Natural killer cell (primary cell): Measurements from ENCODE around the gene NSG2. TPM values are rescaled to one million over a fixed set of nuclear protein-coding genes. Genes with fewer than 3 reads are reported as not detected.

ENCODE experiments used
- ATAC-seq, 3 donors: fragments of 150-1000 bp in 2 of 3; fragments of 200-7000 bp in 1 of 3; cut with Tn5 transposase; 1 replicate in 1 of 3; 2 replicates in 2 of 3; pipeline ENCODE4 v1.10.0; 2021; ENCODE audit warnings: mild to moderate bottlenecking in 2 of 3, moderate library complexity in 2 of 3
- DNase-seq, 2 donors: peaks; one replicate each; pipeline versions ENCODE4 v3.0.0 to v3.0.0-alpha.2; 2013 to 2021; ENCODE audit warnings: mixed read lengths in 1 of 2
- H3K27ac ChIP-seq: one replicate; pipeline ENCODE4 v1.5.1; 2013; ENCODE audit warnings: mild to moderate bottlenecking, low read length
- H3K27me3 ChIP-seq: one replicate; pipeline ENCODE4 v1.6.1; 2013; ENCODE audit warnings: low read length; ENCODE audit not compliant: control insufficient read depth, insufficient read depth
- H3K36me3 ChIP-seq: one replicate; pipeline ENCODE4 v1.6.1; 2013; ENCODE audit warnings: low read length; ENCODE audit not compliant: control insufficient read depth, insufficient read depth
- H3K4me1 ChIP-seq: one replicate; pipeline ENCODE4 v1.6.1; 2013; ENCODE audit warnings: low read length; ENCODE audit not compliant: control insufficient read depth, insufficient read depth
- H3K4me3 ChIP-seq: one replicate; pipeline ENCODE4 v1.5.1; 2013; ENCODE audit warnings: low read length
- H3K9me3 ChIP-seq: one replicate; pipeline ENCODE4 v1.6.1; 2013; ENCODE audit warnings: low read length; ENCODE audit not compliant: control insufficient read depth, insufficient read depth
- H3K27ac Mint-ChIP-seq, 2 donors: one replicate each; pipeline ENCODE4 v1.8.0; 2022; ENCODE audit warnings: mild to moderate bottlenecking in 2 of 2, mixed read lengths in 2 of 2, moderate library complexity in 1 of 2
- H3K27me3 Mint-ChIP-seq, 2 donors: one replicate each; pipeline ENCODE4 v1.8.0; 2022; ENCODE audit warnings: low read depth in 2 of 2, mixed read lengths in 2 of 2
- H3K36me3 Mint-ChIP-seq: one replicate; pipeline ENCODE4 v1.8.0; 2022; ENCODE audit warnings: mixed read lengths
- H3K4me1 Mint-ChIP-seq, 2 donors: one replicate each; pipeline ENCODE4 v1.8.0; 2022; ENCODE audit warnings: mixed read lengths in 2 of 2
- H3K4me3 Mint-ChIP-seq: one replicate; pipeline ENCODE4 v1.8.0; 2022; ENCODE audit warnings: mild to moderate bottlenecking, moderate library complexity, mixed read lengths
- H3K9me3 Mint-ChIP-seq, 2 donors: one replicate each; pipeline ENCODE4 v1.8.0; 2022; ENCODE audit warnings: mixed read lengths in 2 of 2
- WGBS: methylation state at CpG from one replicate; pipeline ENCODE4 v1.1.7; 2013; ENCODE audit warnings: missing lambda C conversion rate; ENCODE audit not compliant: insufficient coverage; 5-methylcytosine and 5-hydroxymethylcytosine counted together
- intact Hi-C: fragments of 100-400 bp; cut with micrococcal nuclease; formaldehyde crosslinking; loops from one replicate; pipeline ENCODE4 v1.14.2; 2022
- total RNA-seq, 4 donors: library from RNA; stranded (reverse); fragments of 120-200 nt in 1 of 4; gene quantifications; one replicate each; pipeline versions ENCODE4 v1.2.3 to v1.2.4, GENCODE V29; 2013 to 2022
- TF ChIP-seq, protein P1 (sequence below): fragments of 200-600 bp; IDR thresholded peaks from one replicate; pipeline ENCODE4 v1.8.0; 2022; ENCODE audit warnings: antibody characterized with exemption

NSG2 gene
- total RNA-seq, 3 donors from 2014 or later (not counting 1 experiment from before 2014, with no cell fraction given), result not detected

GRCh38 chr5:174147551-174147950 lies 102.0 kb downstream of the NSG2 start:
- Histone ChIP-seq H3K27me3 (no peaks in the 10 kb centered on the region), H3K27ac (no peak overlapping the region), H3K9me3 (no peaks in the 10 kb centered on the region), H3K4me1 (no peaks in the 10 kb centered on the region), H3K36me3 (no peaks in the 10 kb centered on the region), H3K4me3 (no peak overlapping the region)
- no peaks in the 10 kb centered on the region for H3K9me3 Mint-ChIP-seq
- TF ChIP-seq, protein P1, sequence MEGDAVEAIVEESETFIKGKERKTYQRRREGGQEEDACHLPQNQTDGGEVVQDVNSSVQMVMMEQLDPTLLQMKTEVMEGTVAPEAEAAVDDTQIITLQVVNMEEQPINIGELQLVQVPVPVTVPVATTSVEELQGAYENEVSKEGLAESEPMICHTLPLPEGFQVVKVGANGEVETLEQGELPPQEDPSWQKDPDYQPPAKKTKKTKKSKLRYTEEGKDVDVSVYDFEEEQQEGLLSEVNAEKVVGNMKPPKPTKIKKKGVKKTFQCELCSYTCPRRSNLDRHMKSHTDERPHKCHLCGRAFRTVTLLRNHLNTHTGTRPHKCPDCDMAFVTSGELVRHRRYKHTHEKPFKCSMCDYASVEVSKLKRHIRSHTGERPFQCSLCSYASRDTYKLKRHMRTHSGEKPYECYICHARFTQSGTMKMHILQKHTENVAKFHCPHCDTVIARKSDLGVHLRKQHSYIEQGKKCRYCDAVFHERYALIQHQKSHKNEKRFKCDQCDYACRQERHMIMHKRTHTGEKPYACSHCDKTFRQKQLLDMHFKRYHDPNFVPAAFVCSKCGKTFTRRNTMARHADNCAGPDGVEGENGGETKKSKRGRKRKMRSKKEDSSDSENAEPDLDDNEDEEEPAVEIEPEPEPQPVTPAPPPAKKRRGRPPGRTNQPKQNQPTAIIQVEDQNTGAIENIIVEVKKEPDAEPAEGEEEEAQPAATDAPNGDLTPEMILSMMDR, result no peak
- no peak for ATAC-seq
- no peak for DNase-seq
- no peak overlapping the region for H3K27ac Mint-ChIP-seq
- H3K4me3 Mint-ChIP-seq, result no peak overlapping the region
- 58% methylated on average over 2 of the region's 2 CpGs for WGBS
- intact Hi-C loops, result no loop called here
- H3K36me3 Mint-ChIP-seq, result no peaks in the 10 kb centered on the region
- no peaks in the 10 kb centered on the region for H3K4me1 Mint-ChIP-seq
- H3K27me3 Mint-ChIP-seq, result peaks cover 0 to 14% of the 10 kb centered on the region in 2 donors

GRCh38 chr5:174148721-174149120 lies 103.2 kb downstream of the NSG2 start:
- Mint-ChIP-seq H3K27ac (no peak overlapping the region), H3K4me1 (no peaks in the 10 kb centered on the region), H3K9me3 (peaks cover 0 to 3% of the 10 kb centered on the region in 2 donors), H3K36me3 (no peaks in the 10 kb centered on the region), H3K27me3 (peaks cover 0 to 14% of the 10 kb centered on the region in 2 donors), H3K4me3 (no peak overlapping the region)
- DNase-seq, result no peak
- no peaks in the 10 kb centered on the region for H3K4me1 ChIP-seq
- no peaks in the 10 kb centered on the region for H3K36me3 ChIP-seq
- no peak overlapping the region for H3K27ac ChIP-seq
- no peak for ATAC-seq
- 92% methylated on average over 2 of the region's 2 CpGs for WGBS
- intact Hi-C loops, result no loop called here
- no peaks in the 10 kb centered on the region for H3K27me3 ChIP-seq
- no peak overlapping the region for H3K4me3 ChIP-seq
- no peaks in the 10 kb centered on the region for H3K9me3 ChIP-seq
- TF ChIP-seq, protein P1, result no peak

- no peaks in the 10 kb centered on the region for H3K27me3 ChIP-seq
- H3K36me3 ChIP-seq, result no peaks in the 10 kb centered on the region
- intact Hi-C loops, result no loop called here
- ATAC-seq (no peak), DNase-seq (no peak)
- Mint-ChIP-seq H3K36me3 (peaks cover 2% of the 10 kb centered on the region), H3K9me3 (peaks cover 1 to 4% of the 10 kb centered on the region in 2 donors), H3K4me3 (no peak overlapping the region), H3K27me3 (peaks cover 0 to 14% of the 10 kb centered on the region in 2 donors), H3K4me1 (no peaks in the 10 kb centered on the region), H3K27ac (no peak overlapping the region)
- no peak overlapping the region for H3K27ac ChIP-seq
- TF ChIP-seq, protein P1, result no peak
- 90% methylated on average over 3 of the region's 3 CpGs for WGBS
- no peak overlapping the region for H3K4me3 ChIP-seq
- H3K4me1 ChIP-seq, result no peaks in the 10 kb centered on the region
- no peaks in the 10 kb centered on the region for H3K9me3 ChIP-seq
Measured at GRCh38 chr5:174149426-174149825, 103.9 kb downstream of the NSG2 start.

DNA sequence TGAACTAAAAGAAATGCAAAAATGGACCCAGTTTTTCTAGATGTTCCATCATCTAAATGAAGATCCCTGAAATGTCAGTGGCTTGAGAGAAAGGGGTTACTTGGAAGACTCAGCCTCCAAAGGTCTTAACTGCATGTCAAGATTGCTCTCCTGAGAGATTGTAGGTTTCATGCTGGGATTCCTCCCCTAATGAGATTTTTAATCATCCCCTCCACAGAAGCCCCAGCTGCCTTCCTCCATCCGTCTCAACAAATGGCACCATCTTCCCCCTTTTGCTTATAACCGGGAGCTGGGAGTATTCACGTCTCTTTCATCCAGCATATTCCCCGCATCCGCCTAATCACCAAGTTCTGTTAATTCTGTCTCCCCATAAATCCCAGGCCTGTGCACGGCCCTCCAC lies 104.5 kb downstream of the NSG2 start:
- no peaks in the 10 kb centered on the region for H3K9me3 ChIP-seq
- Mint-ChIP-seq H3K36me3 (peaks cover 8% of the 10 kb centered on the region), H3K9me3 (peaks cover 4 to 8% of the 10 kb centered on the region in 2 donors), H3K27ac (no peak overlapping the region), H3K4me1 (no peaks in the 10 kb centered on the region), H3K4me3 (no peak overlapping the region), H3K27me3 (peaks cover 0 to 13% of the 10 kb centered on the region in 2 donors)
- 87% methylated on average over 6 of the region's 6 CpGs for WGBS
- no peaks in the 10 kb centered on the region for H3K36me3 ChIP-seq
- TF ChIP-seq, protein P1, result no peak
- H3K4me1 ChIP-seq, result no peaks in the 10 kb centered on the region
- no peak overlapping the region for H3K27ac ChIP-seq
- intact Hi-C loops, result no loop called here
- no peak for ATAC-seq
- DNase-seq, result no peak
- no peaks in the 10 kb centered on the region for H3K27me3 ChIP-seq
- no peak overlapping the region for H3K4me3 ChIP-seq
